Uterus (tissue), 2 donors: ENCODE measurements around the gene POU2F3.

Experiments
- POLR2A ChIP-seq, 2 donors: fragments of 450-650 bp; IDR thresholded peaks; one replicate each; pipeline ENCODE4 v1.6.1; 2016; ENCODE audit warnings: antibody characterized with exemption in 2 of 2, mild to moderate bottlenecking in 1 of 2, moderate library complexity in 1 of 2
- TF ChIP-seq, protein P1 (sequence below), 4 experiments: fragments of 200-600 bp in 2 of 4; fragments of 450-650 bp in 2 of 4; sonication (generic) in 2 of 4; IDR thresholded peaks; one replicate each; pipeline ENCODE4 v1.5.1; 2016 to 2019; ENCODE audit warnings: antibody characterized with exemption in 4 of 4, mild to moderate bottlenecking in 2 of 4, moderate library complexity in 1 of 4

DNA sequence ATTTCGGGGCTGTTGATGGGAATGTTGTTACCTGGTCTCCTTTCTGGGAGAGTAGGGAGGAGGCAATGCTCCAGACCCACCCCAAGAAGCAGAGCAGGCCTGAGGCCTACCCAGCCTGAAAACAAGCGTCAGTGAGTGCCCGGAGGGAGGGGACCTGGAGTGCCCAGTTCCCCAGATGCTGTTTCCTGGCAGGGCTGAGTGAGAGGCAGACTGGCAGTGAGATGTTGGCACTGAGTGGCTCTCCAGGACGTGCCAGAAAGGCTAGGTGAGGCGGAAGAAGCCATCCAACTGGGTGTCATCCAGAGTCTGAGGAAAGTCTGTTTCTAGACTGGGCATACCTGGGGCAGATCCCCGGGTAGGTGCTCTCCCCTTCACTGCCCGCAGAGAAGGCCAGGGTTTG lies 1.3 kb downstream of the POU2F3 start:
- TF ChIP-seq, protein P1, sequence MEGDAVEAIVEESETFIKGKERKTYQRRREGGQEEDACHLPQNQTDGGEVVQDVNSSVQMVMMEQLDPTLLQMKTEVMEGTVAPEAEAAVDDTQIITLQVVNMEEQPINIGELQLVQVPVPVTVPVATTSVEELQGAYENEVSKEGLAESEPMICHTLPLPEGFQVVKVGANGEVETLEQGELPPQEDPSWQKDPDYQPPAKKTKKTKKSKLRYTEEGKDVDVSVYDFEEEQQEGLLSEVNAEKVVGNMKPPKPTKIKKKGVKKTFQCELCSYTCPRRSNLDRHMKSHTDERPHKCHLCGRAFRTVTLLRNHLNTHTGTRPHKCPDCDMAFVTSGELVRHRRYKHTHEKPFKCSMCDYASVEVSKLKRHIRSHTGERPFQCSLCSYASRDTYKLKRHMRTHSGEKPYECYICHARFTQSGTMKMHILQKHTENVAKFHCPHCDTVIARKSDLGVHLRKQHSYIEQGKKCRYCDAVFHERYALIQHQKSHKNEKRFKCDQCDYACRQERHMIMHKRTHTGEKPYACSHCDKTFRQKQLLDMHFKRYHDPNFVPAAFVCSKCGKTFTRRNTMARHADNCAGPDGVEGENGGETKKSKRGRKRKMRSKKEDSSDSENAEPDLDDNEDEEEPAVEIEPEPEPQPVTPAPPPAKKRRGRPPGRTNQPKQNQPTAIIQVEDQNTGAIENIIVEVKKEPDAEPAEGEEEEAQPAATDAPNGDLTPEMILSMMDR (IDR thresholded peaks at IDR 0.05), result no peak
- no peak for TF ChIP-seq POLR2A (IDR thresholded peaks at IDR 0.05)
